NCI-H446 treated with DMSO at 0.1 percent for 48 hours (cell line): ENCODE data around the gene YEATS2.
"Not testable (repeated sequence)": the region's sequence is repeated elsewhere in the genome, so short reads cannot be mapped to it uniquely, and the experiment has no call there.

ENCODE experiments used
- DNase-seq: peaks from one replicate; lab custom pipeline; 2025; lab: John Stamatoyannopoulos, UW

YEATS2 gene

DNA sequence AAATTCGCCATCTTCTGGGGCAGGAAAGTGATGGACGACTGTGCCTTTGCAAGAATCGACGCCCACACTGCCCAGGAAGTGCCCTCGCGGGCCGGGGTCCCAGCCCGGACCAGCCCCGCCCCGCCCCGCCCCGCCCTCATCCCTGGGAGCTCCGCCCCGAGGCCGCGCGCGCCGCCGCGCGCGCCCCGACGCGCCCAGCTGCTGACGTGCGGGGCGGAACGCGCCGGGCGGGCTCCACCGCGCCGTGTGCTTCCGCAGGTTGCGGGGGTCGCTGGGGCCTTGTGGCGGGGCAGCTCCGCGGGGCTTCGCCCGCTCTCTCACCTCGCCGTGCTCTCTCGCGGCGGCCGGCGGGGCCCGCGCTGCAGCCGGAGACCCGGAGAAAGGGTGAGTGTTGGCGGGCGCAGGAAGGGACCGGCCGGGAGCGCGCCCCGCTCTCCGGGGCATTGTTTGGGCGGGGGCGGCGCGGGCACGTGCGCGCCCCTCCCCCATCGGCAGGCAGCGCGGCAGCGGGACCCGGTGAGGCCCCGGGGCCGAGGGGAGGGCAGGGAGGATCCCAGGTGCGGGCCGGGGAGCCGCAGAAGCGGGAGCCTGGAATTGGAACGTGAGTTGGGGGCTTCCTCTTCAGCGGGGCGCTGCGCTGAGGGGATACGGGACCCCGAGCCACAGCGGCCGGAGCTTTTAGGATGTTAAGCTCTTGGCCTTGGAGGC is at the start of gene YEATS2:
Gene YEATS2 (plus strand): TSS at position 188 of the 708 bp plus-strand sequence. CDS start 17,366 bp downstream, outside the sequence.
- DNase-seq, result peak; percentile 59

- no peak for DNase-seq
Observed at GRCh38 chr3:183650554-183650953, 47.0 kb upstream of the YEATS2 start.

- DNase-seq, result no peak
Observed at GRCh38 chr3:183653209-183654064, 44.2 kb upstream of the YEATS2 start.

- no peak for DNase-seq
Observed at GRCh38 chr3:183654727-183655126, 42.9 kb upstream of the YEATS2 start.

DNA sequence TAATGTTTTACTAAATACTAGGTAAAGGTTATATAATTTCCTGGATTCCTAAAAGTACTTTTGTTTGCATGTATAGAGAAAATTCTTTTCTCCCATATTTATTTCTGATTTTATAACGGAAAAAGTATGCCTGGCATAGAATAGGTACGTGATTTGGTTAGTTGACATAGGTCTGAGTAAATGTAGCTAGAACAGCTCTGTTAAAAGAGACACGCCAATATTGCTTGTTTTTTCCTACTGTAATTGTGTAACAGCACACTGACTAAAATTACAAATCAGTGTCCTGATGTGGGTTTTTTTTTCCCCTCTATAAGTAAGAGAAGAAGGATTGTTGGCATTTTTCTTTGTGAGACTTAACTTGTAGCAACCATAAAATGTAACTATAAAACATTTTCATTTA is 35.5 kb upstream of the YEATS2 start:
- DNase-seq, result no peak

DNA sequence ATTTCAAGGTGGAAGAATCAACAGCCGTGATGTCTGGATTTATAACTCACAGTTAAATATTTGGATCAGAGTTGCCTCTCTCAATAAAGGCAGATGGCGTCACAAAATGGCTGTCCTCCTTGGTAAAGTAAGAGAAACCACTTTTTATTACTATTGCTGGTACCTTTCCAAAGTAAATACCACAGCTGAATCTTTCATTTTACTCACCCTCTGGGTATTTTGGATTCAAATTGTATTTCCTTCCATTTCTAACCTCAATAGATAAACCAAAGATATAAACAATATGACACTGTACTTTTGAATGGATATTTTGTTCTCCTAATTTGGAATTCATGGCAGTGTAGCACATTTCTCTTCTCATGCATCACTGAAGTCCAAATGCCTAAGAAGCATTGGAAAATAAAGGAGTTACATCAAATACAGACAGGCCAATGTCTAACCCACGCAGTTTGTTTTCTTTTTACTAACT is 32.6 kb upstream of the YEATS2 start:
- DNase-seq, result no peak

DNA sequence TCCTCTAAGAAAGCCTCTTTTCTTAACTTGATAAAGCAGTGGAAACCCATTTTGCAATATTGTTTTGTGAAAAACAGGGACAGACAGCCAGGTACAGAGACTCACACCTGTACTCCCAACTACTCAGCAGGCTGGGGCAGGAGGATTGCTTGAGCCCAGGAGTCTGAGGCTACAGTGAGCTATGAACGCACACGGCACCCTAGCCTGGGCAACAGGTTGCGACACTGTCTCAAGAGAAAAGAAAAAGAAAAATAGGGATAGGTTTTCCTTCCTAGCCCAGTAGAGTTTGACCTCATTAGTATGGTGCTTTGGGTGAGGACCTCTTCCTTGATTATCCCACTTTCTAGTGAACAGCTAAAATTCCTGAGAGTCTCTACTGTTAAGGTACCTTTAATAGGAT is 17.5 kb upstream of the YEATS2 start:
- no peak for DNase-seq

GRCh38 chr3:183687705-183688104 is 9.9 kb upstream of the YEATS2 start:
- DNase-seq, result no peak

GRCh38 chr3:183688874-183689273 is 8.7 kb upstream of the YEATS2 start:
- no peak for DNase-seq

GRCh38 chr3:183689621-183690020 is 8.0 kb upstream of the YEATS2 start:
- DNase-seq, result not testable (repeated sequence)

DNA sequence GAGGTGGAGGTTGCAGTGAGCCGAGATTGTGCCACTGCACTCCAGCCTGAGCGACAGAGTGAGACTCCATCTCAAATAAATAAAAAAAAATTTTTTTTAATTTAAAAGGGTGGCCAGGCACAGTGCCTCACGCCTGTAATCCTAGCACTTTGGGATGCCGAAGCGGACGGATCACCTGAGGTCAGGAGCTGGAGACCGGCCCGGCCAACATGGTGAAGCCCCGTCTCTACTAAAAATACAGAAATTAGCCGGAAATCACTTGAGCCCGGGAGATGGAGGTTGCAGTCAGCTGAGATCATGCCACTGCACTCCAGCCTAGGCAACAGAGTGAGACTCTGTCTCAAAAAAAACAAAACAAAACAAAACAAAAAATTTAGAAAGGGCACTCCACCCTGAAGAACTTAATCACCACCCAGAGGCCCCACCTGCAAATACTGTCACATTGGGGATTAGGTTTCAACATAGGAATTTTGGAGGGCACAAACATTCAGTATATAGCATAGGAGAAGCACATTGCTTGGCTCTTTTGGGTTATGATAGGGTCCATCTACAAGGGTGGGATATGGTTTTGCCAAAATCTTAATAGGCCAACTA is 7.1 kb upstream of the YEATS2 start:
- no peak for DNase-seq

DNA sequence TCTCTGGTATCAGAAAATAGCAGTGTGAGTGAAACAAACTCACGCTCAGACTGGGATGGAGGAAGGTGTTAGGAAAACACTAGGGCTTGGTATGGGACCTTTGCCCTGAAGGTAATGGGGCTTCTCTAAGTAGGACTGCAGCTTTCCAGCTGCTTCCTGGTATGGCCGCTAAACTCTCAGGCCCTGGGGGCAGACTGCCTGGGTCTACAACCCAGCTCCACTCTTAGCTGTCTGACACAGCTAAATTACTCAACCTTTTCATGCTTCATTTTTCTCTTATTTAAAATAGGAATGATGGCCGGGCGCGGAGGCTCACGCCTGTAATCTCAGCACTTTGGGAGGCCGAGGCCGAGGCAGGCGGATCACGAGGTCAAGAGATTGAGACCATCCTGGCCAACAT is 5.2 kb upstream of the YEATS2 start:
- no peak for DNase-seq

DNA sequence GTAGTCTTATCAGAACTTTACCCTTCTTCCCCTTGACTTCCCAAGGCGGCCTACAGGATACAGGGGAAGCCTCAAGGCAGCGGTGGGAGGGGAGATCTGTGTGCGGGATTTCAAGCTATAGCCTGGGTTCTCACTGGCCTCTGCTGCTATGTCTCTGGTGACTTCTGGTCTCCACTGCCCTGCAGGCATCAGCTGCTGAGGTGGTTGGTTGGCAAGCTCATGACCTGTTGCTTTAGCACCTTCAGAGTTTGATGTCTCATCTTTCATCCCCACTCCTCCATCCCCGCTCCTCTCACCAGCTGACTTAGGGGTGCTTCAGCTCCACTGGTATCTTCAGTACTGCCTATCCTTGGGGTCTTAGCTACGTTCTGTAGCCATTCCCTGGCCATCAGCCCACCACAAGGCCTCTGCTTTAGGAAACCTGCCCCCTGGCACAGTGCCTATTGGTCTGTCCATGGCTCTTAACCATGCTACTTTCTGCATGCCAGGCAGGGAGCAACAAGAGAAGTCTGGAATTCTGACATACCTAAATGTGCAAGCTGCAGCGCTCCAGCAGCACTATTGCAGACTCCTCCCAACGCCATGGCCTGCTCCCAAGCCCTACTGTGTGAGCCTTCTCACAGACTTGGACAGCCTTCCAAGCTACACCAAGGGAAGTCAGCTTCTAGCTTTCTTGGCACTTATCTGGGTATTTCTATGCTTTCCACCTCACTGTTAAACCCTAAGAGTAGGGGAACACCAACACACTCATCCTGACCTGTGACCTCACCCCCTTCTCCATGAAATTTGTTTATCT is 1.8 kb upstream of the YEATS2 start:
- no peak for DNase-seq

- no peak for DNase-seq
Observed at GRCh38 chr3:183697123-183697609, 431 bp upstream of the YEATS2 start.

GRCh38 chr3:183698318-183698751 is 738 bp downstream of the YEATS2 start:
- DNase-seq, result no peak

DNA sequence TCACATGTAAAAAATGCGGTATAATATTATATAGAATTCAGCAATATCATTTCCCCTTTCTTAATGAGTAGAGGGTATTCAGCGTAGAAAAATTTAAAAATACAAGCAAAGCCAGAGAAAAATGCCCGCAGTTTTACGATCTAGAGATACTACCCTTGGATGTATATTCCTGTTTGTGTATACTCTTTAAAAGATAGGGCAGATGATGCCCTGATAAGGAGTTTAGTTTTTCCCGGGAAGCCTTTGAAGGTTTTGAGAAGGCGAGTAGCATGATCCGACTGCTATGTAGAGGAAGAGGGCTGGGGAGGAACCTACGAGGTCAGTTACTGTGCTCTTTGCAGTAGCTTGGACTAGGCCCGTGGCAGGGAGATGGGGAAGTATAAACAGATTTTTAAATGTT is 1.2 kb downstream of the YEATS2 start:
- no peak for DNase-seq

- DNase-seq, result no peak
Observed at GRCh38 chr3:183699238-183699947, 1.8 kb downstream of the YEATS2 start.

DNA sequence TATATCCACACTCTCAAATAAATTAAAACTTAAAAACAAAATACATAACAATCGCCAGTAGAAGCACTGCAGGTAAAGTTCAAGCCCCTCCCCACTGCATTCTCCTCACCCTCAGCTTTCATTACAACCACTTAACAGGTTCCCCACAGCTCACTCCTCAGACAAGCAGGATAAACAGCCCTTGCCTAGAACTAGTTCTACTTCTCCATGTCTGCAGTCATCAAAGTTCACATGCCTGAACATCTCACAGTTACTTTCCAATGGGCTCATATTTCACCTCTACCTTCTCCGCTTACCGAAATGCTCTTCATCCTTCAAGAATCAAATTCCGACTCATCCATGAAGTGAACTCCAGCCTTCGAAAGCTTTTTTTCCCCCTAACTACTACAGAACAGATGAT is 4.1 kb downstream of the YEATS2 start:
- DNase-seq, result no peak

- not testable (repeated sequence) for DNase-seq
Observed at GRCh38 chr3:183703892-183704291, 6.3 kb downstream of the YEATS2 start.

DNA sequence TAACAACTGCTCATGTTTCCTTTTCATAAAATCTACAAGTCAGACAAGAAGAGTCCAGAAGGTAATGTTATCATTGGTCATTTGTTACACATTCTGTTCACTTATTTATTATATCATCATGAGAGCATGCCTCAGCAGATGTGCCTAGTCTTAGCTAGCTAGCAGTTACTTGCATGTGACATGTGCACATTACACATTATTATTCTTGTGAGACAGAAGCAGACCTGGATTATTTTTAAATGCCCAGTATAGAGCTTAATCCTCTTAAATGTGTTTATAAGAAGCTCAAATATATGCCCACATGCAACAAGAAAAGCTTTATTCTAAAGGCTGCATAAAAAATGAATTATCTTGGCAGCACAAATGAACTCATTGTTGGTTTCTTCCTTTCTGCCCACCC is 12.6 kb downstream of the YEATS2 start:
- no peak for DNase-seq

GRCh38 chr3:183711516-183711915 is 13.9 kb downstream of the YEATS2 start:
- no peak for DNase-seq
